MCF 10A (cell line): ENCODE data around the gene DLK1. TPM values are rescaled to one million over a fixed set of nuclear protein-coding genes. Genes with fewer than 3 reads are reported as not detected.
A peak's percentile ranks its signal among the peaks of the same experiment; 100 is the strongest.

ENCODE experiments used
- BruUV-seq: library from RNA; stranded (reverse); fragments of 400-500 nt; replicated peaks from 2 replicates; lab custom pipeline; 2021; lab: Mats Ljungman, UMichigan
- CTCF ChIA-PET: fragments of 300-600 bp; sonication (Branson Sonifier 250); formaldehyde crosslinking; extraction: SDS; loops from one replicate; lab custom pipeline; 2021; ENCODE audit warnings: antibody characterized with exemption, inconsistent platforms; lab: Yijun Ruan, JAX
- POLR2A ChIA-PET: fragments of 300-600, 350-650 bp; sonication (Branson Sonifier 250); formaldehyde crosslinking; extraction: SDS; loops from one replicate; lab custom pipeline; 2020; ENCODE audit warnings: antibody characterized with exemption, inconsistent platforms; lab: Yijun Ruan, JAX
- DNase-seq: peaks from one replicate; pipeline ENCODE4 v3.0.0-alpha.2; 2018; ENCODE audit not compliant: unreplicated experiment
- H3K27ac Mint-ChIP-seq: one replicate; pipeline ENCODE4 v1.8.0; 2022; ENCODE audit warnings: mild to moderate bottlenecking, low read depth, mixed read lengths; ENCODE audit not compliant: unreplicated experiment
- H3K27me3 Mint-ChIP-seq: one replicate; pipeline ENCODE4 v1.8.0; 2022; ENCODE audit warnings: mixed read lengths; ENCODE audit not compliant: insufficient read depth, unreplicated experiment
- H3K36me3 Mint-ChIP-seq: one replicate; pipeline ENCODE4 v1.8.0; 2022; ENCODE audit warnings: mild to moderate bottlenecking, moderate library complexity, mixed read lengths; ENCODE audit not compliant: insufficient read depth, unreplicated experiment
- H3K4me1 Mint-ChIP-seq: one replicate; pipeline ENCODE4 v1.8.0; 2022; ENCODE audit warnings: mixed read lengths; ENCODE audit not compliant: insufficient read depth, unreplicated experiment
- H3K4me3 Mint-ChIP-seq: one replicate; pipeline ENCODE4 v1.8.0; 2022; ENCODE audit warnings: mild to moderate bottlenecking, moderate library complexity, mixed read lengths; ENCODE audit not compliant: unreplicated experiment
- H3K9me3 Mint-ChIP-seq: one replicate; pipeline ENCODE4 v1.8.0; 2022; ENCODE audit warnings: mixed read lengths; ENCODE audit not compliant: unreplicated experiment
- intact Hi-C: fragments of 100-400 bp; cut with micrococcal nuclease; formaldehyde crosslinking; loops from 2 replicates; pipeline ENCODE4 v1.14.1; 2022
- total RNA-seq: library from RNA; stranded (reverse); gene quantifications from 2 replicates; pipeline ENCODE4 v1.2.3, GENCODE V29; 2022
- TF ChIP-seq, protein P1 (sequence below): fragments of 200-600 bp; IDR thresholded peaks from one replicate; pipeline ENCODE4 v1.8.0; 2022; ENCODE audit warnings: antibody characterized with exemption, mild to moderate bottlenecking; ENCODE audit not compliant: unreplicated experiment

The DLK1 gene
- total RNA-seq, 1 experiment from 2014 or later: not detected

DNA sequence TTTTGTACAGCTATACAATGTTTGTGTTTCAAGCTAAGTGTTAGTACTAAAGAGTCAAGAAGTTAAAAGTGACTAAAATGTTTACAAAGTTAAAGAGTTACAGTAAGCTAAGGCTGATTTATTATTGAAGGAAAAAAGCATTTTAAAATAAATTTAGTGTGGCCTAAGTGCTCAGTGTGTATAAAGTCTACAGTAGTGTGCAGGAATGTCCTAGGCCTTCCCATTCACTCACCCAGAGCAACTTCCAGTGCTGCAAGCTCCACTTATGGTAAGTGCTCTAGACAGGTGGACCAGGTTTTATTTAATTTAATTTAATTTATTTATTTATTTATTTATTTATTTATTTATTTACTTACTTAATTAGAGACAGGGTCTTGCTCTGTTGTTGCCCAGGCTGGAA, 19.6 kb downstream of the DLK1 start:
- Mint-ChIP-seq H3K4me1 (no peaks in the 10 kb centered on the region), H3K27ac (no peak overlapping the region), H3K27me3 (no peaks in the 10 kb centered on the region), H3K36me3 (no peaks in the 10 kb centered on the region), H3K4me3 (no peak overlapping the region), H3K9me3 (no peaks in the 10 kb centered on the region)
- ChIA-PET CTCF (interaction anchor here (0.6 to 2.4 kb wide), 4 partner anchors 306 to 883 kb away, joined by 3 to 10 read pairs (median 6); no protein-coding TSS in a partner anchor), POLR2A (interaction anchor here (0.6 to 1.1 kb wide), 2 partner anchors 8 to 17 kb away, joined by 3 read pairs; no protein-coding TSS in a partner anchor)
- intact Hi-C loops: no loop called here
- DNase-seq: no peak
- no TSS peak for BruUV-seq
- TF ChIP-seq, protein P1, sequence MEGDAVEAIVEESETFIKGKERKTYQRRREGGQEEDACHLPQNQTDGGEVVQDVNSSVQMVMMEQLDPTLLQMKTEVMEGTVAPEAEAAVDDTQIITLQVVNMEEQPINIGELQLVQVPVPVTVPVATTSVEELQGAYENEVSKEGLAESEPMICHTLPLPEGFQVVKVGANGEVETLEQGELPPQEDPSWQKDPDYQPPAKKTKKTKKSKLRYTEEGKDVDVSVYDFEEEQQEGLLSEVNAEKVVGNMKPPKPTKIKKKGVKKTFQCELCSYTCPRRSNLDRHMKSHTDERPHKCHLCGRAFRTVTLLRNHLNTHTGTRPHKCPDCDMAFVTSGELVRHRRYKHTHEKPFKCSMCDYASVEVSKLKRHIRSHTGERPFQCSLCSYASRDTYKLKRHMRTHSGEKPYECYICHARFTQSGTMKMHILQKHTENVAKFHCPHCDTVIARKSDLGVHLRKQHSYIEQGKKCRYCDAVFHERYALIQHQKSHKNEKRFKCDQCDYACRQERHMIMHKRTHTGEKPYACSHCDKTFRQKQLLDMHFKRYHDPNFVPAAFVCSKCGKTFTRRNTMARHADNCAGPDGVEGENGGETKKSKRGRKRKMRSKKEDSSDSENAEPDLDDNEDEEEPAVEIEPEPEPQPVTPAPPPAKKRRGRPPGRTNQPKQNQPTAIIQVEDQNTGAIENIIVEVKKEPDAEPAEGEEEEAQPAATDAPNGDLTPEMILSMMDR: no peak

DNA sequence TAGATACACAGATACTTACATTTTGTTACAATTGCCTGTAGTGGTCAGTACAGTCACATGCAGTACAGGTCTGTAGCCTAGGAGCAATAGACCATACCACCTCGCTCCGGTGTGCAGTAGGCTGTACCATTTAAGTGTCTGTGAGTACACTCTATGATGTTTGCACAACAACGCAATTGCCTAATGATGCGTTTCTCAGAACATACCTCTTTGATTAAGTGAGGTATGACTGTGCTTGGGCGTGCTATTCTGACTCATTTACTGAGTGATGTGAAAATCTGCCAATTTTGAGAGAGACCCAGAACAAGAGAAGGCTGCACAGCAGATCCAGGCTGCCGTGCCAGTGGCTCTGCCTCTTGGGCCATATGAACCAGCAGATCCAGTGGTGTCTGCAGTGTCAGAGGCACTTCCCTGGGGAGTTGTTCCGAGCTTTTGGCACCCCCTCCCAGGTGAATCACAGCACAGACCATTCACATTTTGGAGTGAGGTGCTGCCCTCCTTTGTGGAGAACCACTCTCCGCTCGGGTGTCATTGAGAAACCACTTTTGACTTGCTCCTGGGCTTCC, 20.4 kb downstream of the DLK1 start:
- Mint-ChIP-seq H3K9me3 (no peaks in the 10 kb centered on the region), H3K36me3 (no peaks in the 10 kb centered on the region), H3K27me3 (no peaks in the 10 kb centered on the region), H3K4me3 (no peak overlapping the region), H3K27ac (peak overlapping the region; percentile 83), H3K4me1 (no peaks in the 10 kb centered on the region)
- intact Hi-C loops: loop anchor here (1.0 kb wide), 1 partner anchor 54 kb away; no protein-coding TSS in a partner anchor
- TF ChIP-seq, protein P1: no peak
- ChIA-PET POLR2A (interaction anchor here (1.1 to 3.1 kb wide), 2 partner anchors 9 to 14 kb away, joined by 3 to 13 read pairs; no protein-coding TSS in a partner anchor), CTCF (interaction anchor here (0.6 to 2.4 kb wide), 5 partner anchors 23 to 882 kb away, joined by 3 to 10 read pairs (median 6); no protein-coding TSS in a partner anchor)
- peak; percentile 99 for DNase-seq
- no TSS peak for BruUV-seq

DNA sequence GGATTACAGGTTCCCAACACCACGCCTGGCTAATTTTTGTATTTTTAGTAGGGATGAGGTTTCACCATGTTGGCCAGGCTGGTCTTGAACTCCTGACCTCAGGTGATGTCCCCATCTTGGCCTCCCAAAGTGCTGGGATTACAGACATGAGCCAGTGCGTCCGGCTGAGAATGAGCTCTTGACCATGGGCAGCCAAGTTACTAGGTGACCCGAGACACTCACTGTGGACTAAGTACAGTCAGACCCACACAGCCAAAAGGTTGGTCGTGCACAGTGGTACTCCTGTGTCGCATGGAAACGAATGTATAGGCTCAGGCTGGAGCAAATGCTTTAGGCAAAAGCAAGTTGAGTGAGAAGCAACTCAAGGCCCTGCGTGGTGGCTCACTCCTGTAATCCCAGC, 21.0 kb downstream of the DLK1 start:
- no peaks in the 10 kb centered on the region for H3K36me3 Mint-ChIP-seq
- H3K27ac Mint-ChIP-seq: no peak overlapping the region
- intact Hi-C loops: loop anchor here (1.0 kb wide), 1 partner anchor 54 kb away; no protein-coding TSS in a partner anchor
- no peaks in the 10 kb centered on the region for H3K4me1 Mint-ChIP-seq
- H3K27me3 Mint-ChIP-seq: no peaks in the 10 kb centered on the region
- no peaks in the 10 kb centered on the region for H3K9me3 Mint-ChIP-seq
- TF ChIP-seq, protein P1: no peak
- CTCF ChIA-PET: interaction anchor here (0.7 to 2.4 kb wide), 3 partner anchors 22 to 363 kb away, joined by 3 to 10 read pairs (median 7); no protein-coding TSS in a partner anchor
- POLR2A ChIA-PET: interaction anchor here (3.1 kb wide), 1 partner anchor 13 kb away, joined by 13 read pairs; no protein-coding TSS in a partner anchor
- no peak overlapping the region for H3K4me3 Mint-ChIP-seq
- DNase-seq: no peak
- no TSS peak for BruUV-seq

DNA sequence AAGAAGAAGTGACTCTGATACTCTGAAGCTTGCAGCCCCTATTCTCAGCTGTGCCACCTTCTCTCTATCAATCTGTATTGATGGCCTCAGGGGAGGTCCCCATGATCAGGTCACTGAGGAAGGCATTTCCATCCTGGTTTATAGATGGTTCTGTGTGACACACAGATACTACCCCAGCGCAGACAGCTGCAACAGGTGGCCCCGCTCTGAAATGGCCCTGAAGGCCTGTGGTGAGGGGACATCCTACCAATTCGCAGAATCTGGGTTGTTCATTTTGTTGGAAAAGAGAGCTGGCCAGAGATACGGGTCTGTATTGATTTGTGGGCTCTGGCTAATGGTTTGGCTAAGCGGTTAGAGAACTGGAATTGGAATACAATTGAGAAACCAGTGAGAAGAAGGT, 21.7 kb downstream of the DLK1 start:
- intact Hi-C loops: no loop called here
- TF ChIP-seq, protein P1: no peak
- Mint-ChIP-seq H3K4me1 (no peaks in the 10 kb centered on the region), H3K9me3 (no peaks in the 10 kb centered on the region), H3K36me3 (no peaks in the 10 kb centered on the region), H3K27ac (no peak overlapping the region), H3K27me3 (no peaks in the 10 kb centered on the region), H3K4me3 (no peak overlapping the region)
- BruUV-seq: no TSS peak
- CTCF ChIA-PET: no interaction called here
- POLR2A ChIA-PET: interaction anchor here (3.1 kb wide), 1 partner anchor 13 kb away, joined by 13 read pairs; no protein-coding TSS in a partner anchor
- DNase-seq: no peak
